ENCODE measurements around the gene ENAH.

ENAH gene

DNA sequence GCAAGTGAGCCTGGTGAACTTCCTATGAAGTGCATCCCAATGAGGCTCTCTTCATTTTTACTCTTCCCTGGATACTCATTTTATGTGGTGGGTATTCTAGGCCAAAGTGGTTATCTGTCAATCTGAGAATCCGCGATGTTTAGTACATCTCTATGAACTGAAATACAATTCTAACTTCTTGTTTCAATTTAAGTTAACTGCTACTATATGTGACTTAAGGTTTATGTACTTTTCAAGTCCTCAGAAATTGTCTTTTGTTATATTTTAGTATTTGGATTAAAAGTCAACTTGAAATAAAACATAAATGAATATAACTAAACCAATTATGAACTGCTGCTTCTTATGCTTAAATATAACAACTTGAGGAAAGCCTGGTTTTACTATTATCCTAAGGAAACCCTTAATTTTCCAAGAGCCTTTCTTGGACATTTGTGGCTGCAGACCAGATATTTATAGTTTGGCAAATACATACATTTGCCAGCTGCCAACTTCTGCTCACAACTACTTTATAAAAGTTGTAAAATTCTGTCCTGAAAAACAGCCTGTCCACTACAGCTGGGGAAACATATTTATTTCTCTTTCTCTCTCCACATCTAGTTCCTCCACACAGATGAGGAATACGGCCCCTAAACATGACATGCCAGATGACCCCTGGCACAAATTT is 60.4 kb downstream of the ENAH start:
- DNase-seq: no peak
- Mint-ChIP-seq H3K27ac (no peak overlapping the region), H3K4me3 (no peak overlapping the region), H3K9me3 (no peaks in the 10 kb centered on the region), H3K4me1 (ENCODE audit: low read depth) (no peaks in the 10 kb centered on the region), H3K27me3 (no peaks in the 10 kb centered on the region), H3K36me3 (ENCODE audit: low read depth) (no peaks in the 10 kb centered on the region)

- Mint-ChIP-seq H3K9me3 (no peaks in the 10 kb centered on the region), H3K4me3 (no peak overlapping the region), H3K27me3 (peaks cover 10% of the 10 kb centered on the region), H3K27ac (no peak overlapping the region), H3K4me1 (ENCODE audit: low read depth) (no peaks in the 10 kb centered on the region), H3K36me3 (ENCODE audit: low read depth) (no peaks in the 10 kb centered on the region)
- no peak for DNase-seq
These were observed 65.6 kb downstream of the ENAH start for GRCh38 chr1:225587310-225587709.

GRCh38 chr1:225581186-225581585 is 71.7 kb downstream of the ENAH start:
- no peaks in the 10 kb centered on the region for H3K9me3 Mint-ChIP-seq
- H3K4me3 Mint-ChIP-seq: no peak overlapping the region
- H3K27me3 Mint-ChIP-seq: peaks cover 24% of the 10 kb centered on the region
- DNase-seq: no peak
- peaks cover 3% of the 10 kb centered on the region for H3K4me1 Mint-ChIP-seq (ENCODE audit: low read depth)
- no peak overlapping the region for H3K27ac Mint-ChIP-seq
- H3K36me3 Mint-ChIP-seq (ENCODE audit: low read depth): no peaks in the 10 kb centered on the region

DNA sequence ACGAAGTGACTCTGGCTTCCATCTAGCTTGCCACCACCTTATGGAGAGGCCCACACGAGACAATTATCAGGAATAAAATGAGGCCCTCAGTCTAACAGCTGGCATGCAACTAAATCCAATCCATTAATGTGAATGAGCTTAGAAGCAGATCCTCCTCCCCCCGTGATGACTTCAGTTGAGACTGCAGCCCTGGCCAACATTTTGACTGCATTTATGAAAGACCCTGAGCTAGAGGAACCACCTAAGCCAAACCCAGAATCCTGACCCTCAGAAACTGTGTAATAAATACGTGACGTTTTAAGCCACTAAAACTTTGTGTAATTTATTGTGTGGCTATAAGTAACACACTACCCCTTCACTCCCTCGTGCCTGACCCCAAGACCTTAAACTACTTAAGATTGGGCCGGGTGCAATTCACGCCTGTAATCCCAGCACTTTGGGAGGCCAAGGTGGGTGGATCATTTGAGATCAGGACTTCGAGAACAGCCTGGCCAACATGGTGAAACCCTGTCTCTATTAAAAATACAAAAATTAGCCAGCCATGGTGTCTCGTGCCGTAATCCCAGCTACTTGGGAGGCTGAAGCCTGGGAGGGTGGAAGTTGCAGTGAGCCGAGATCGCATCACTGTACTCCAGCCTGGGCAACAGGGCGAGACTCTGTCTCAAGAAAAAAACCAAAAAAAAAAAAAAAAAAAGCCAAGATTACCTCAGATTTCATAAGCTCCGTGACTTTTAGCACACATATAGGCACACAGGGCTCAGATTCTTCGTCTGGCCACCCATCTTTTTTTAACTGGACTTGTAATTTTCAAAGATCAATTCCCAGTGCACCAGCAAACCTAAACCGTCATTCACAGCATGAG is 72.5 kb downstream of the ENAH start:
- Mint-ChIP-seq H3K4me1 (ENCODE audit: low read depth) (peaks cover 4% of the 10 kb centered on the region), H3K36me3 (ENCODE audit: low read depth) (no peaks in the 10 kb centered on the region), H3K27ac (no peak overlapping the region), H3K27me3 (peaks cover 24% of the 10 kb centered on the region), H3K4me3 (no peak overlapping the region), H3K9me3 (no peaks in the 10 kb centered on the region)
- DNase-seq: no peak

DNA sequence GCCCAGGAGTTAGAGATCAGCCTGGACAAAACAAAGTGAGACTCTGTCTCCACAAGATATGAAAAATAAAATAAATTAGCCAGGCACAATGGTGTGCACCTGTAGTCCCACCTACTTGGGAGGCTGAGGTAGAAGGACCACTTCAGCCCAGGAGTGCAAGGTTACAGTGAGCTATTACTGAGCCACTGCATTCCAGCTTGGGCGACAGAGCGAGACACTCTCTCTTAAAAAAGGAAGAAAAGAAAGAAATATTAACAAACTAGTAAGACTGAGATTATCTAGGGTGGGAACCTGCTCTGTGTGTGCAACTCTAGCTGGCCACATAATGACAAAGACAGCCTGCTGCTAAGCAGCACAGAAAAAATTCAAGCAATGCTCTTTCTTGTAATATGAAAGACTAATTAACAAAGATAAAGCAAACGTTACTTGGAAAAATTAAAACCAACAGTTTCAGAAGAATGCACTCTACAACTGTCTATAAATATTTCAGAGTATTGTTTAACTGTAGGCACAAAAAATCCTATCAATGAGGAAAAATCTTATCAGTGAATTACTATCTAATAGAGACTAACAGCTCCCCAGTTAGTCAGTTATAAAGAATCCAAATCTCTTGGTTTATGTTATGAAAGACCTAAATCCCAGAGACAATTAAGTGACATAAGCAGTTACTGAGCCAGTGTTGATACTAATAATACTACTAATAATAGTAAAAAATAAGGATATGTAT is 74.5 kb downstream of the ENAH start:
- H3K4me1 Mint-ChIP-seq (ENCODE audit: low read depth): peaks cover 4% of the 10 kb centered on the region
- peaks cover 19% of the 10 kb centered on the region for H3K27me3 Mint-ChIP-seq
- H3K27ac Mint-ChIP-seq: no peak overlapping the region
- H3K9me3 Mint-ChIP-seq: no peaks in the 10 kb centered on the region
- DNase-seq: no peak
- H3K4me3 Mint-ChIP-seq: no peak overlapping the region
- no peaks in the 10 kb centered on the region for H3K36me3 Mint-ChIP-seq (ENCODE audit: low read depth)

DNA sequence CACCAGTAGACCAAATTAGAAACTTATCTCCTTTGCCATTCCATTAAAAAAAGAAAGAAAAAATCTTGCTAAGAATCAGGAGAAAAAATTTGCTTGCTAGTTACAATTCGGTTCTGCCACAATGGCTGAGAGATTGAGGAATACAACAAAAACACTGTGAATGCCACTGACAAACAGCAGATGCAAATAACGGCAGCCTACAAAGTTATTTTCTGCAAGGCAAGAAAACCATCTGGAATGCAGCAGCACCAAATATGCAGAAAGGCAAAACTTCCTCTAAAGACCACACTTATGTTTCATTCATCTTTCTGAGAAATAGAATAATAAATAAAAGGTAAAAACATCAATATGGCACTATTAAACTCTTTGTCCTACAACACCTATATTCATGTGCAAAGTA is 75.7 kb downstream of the ENAH start:
- peaks cover 14% of the 10 kb centered on the region for H3K27me3 Mint-ChIP-seq
- no peak for DNase-seq
- H3K27ac Mint-ChIP-seq: no peak overlapping the region
- no peaks in the 10 kb centered on the region for H3K9me3 Mint-ChIP-seq
- peaks cover 4% of the 10 kb centered on the region for H3K4me1 Mint-ChIP-seq (ENCODE audit: low read depth)
- H3K36me3 Mint-ChIP-seq (ENCODE audit: low read depth): no peaks in the 10 kb centered on the region
- no peak overlapping the region for H3K4me3 Mint-ChIP-seq

DNA sequence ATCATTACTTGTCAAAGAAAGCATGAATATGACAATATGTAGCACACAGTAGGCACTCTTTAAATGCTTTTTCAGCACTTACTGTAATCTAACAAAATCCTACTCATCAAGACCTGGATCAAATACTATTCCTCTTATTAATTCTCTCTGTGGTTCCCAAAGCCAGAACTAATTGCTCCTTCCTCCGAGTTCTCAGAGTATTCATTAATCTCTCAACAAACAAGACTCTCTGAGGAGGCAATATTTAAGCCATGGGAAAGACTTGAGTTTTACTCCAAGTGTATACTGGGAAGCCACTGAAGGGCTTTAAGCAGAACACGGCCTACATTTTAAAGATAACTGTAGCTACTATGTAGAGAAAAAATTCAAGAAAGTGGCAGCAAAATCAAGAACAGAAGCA is 79.7 kb downstream of the ENAH start:
- Mint-ChIP-seq H3K27ac (no peak overlapping the region), H3K27me3 (no peaks in the 10 kb centered on the region), H3K4me1 (ENCODE audit: low read depth) (peaks cover 4% of the 10 kb centered on the region), H3K36me3 (ENCODE audit: low read depth) (no peaks in the 10 kb centered on the region), H3K9me3 (no peaks in the 10 kb centered on the region), H3K4me3 (no peak overlapping the region)
- DNase-seq: no peak

- Mint-ChIP-seq H3K4me1 (ENCODE audit: low read depth) (peaks cover 4% of the 10 kb centered on the region), H3K4me3 (no peak overlapping the region), H3K9me3 (no peaks in the 10 kb centered on the region), H3K36me3 (ENCODE audit: low read depth) (no peaks in the 10 kb centered on the region), H3K27me3 (no peaks in the 10 kb centered on the region), H3K27ac (no peak overlapping the region)
- DNase-seq: no peak
These were observed 80.5 kb downstream of the ENAH start for GRCh38 chr1:225572422-225572821.

DNA sequence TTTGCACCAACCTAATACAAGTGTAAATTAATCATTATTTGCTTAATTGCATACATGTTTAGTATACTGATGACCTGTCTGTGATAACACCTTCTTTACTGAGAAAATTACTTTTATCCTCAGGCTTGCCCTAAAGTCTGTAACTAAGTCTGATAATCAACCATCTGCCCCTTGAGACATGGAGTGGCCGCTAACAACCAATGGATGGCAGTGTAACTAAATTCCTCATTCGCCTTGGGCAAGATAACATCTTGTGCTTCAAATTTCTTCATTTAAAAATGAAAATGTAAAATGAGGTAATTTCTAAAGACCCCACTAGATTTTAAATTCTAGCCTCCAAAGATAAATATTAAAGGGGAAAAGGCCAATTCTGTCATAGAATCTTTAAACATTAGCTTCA is 85.1 kb downstream of the ENAH start:
- no peak for DNase-seq
- no peaks in the 10 kb centered on the region for H3K4me1 Mint-ChIP-seq (ENCODE audit: low read depth)
- no peaks in the 10 kb centered on the region for H3K36me3 Mint-ChIP-seq (ENCODE audit: low read depth)
- H3K9me3 Mint-ChIP-seq: no peaks in the 10 kb centered on the region
- peaks cover 3% of the 10 kb centered on the region for H3K27me3 Mint-ChIP-seq
- no peak overlapping the region for H3K4me3 Mint-ChIP-seq
- no peak overlapping the region for H3K27ac Mint-ChIP-seq

DNA sequence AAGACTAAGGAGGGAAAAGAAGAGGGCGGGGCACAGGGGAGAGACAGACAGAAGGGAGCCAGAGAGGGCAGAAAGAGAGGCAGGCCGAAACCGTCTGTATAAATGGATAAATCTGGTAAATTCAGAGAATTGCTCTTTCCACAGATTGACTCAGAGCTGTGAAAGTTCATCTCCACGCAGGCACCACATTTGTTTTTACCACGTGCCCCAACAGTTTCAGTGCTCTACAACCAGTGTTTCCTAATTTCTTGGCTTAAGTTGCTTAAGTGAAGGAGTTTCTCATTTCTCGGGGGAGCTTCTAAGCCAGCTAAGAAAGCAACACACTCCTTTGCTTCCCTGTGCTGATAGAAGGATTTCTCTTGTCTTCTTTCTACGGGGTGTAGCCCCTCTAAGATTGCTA is 87.1 kb downstream of the ENAH start:
- DNase-seq: no peak
- Mint-ChIP-seq H3K9me3 (no peaks in the 10 kb centered on the region), H3K27ac (peak overlapping the region; percentile 48), H3K27me3 (peaks cover 7% of the 10 kb centered on the region), H3K4me3 (no peak overlapping the region), H3K36me3 (ENCODE audit: low read depth) (no peaks in the 10 kb centered on the region), H3K4me1 (ENCODE audit: low read depth) (no peaks in the 10 kb centered on the region)

DNA sequence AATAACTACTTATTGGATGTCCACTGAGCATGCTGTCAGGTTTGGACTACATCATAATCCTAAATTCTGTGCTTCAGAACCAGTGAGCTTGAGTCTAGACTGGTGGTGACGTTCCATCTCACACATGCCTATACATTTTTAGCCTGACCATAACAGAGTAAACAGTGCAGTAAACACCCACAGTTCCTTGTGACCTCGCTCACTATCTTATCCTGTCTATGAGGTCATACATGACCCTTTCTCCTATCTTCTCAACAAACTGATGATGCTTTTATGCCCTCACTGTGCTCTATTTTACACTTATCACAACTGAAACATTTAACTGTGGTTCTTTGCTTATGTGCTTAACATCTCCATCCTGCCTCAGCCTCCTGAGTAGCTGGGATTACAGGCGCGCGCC is 91.2 kb downstream of the ENAH start:
- Mint-ChIP-seq H3K27ac (no peak overlapping the region), H3K4me1 (ENCODE audit: low read depth) (no peaks in the 10 kb centered on the region), H3K9me3 (peaks cover 1% of the 10 kb centered on the region), H3K36me3 (ENCODE audit: low read depth) (no peaks in the 10 kb centered on the region), H3K4me3 (no peak overlapping the region), H3K27me3 (peaks cover 13% of the 10 kb centered on the region)
- no peak for DNase-seq

DNA sequence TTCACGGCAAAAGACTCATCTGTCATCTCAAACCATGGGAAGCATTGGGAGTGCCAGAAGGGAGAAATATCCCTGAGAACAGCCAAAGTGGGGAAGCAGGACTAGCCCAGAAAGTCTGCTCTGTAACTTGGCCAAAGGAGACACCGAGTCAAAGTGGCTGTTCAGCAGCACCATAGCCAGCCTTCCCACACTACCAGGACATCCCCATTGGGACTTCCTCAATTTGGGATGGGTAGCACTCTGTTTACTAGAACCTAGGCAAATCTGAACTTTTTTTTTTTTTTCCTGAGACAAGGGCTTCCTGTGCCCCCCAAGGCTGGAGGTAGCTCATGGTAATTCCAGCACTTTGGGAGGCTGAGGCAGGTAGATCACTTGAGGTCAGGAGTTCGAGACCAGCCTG is 93.0 kb downstream of the ENAH start:
- Mint-ChIP-seq H3K27ac (no peak overlapping the region), H3K36me3 (ENCODE audit: low read depth) (no peaks in the 10 kb centered on the region), H3K27me3 (peaks cover 10% of the 10 kb centered on the region), H3K4me3 (no peak overlapping the region), H3K4me1 (ENCODE audit: low read depth) (no peaks in the 10 kb centered on the region), H3K9me3 (peaks cover 2% of the 10 kb centered on the region)
- no peak for DNase-seq

GRCh38 chr1:225559326-225559725 is 93.6 kb downstream of the ENAH start:
- DNase-seq: no peak
- no peaks in the 10 kb centered on the region for H3K4me1 Mint-ChIP-seq (ENCODE audit: low read depth)
- H3K9me3 Mint-ChIP-seq: peaks cover 2% of the 10 kb centered on the region
- H3K4me3 Mint-ChIP-seq: no peak overlapping the region
- peaks cover 10% of the 10 kb centered on the region for H3K27me3 Mint-ChIP-seq
- no peaks in the 10 kb centered on the region for H3K36me3 Mint-ChIP-seq (ENCODE audit: low read depth)
- no peak overlapping the region for H3K27ac Mint-ChIP-seq

GRCh38 chr1:225556694-225557093 is 96.2 kb downstream of the ENAH start:
- Mint-ChIP-seq H3K27me3 (peaks cover 7% of the 10 kb centered on the region), H3K36me3 (ENCODE audit: low read depth) (no peaks in the 10 kb centered on the region), H3K27ac (no peak overlapping the region), H3K4me3 (no peak overlapping the region), H3K9me3 (peaks cover 2% of the 10 kb centered on the region), H3K4me1 (ENCODE audit: low read depth) (no peaks in the 10 kb centered on the region)
- no peak for DNase-seq

- H3K4me3 Mint-ChIP-seq: no peak overlapping the region
- no peaks in the 10 kb centered on the region for H3K36me3 Mint-ChIP-seq (ENCODE audit: low read depth)
- H3K4me1 Mint-ChIP-seq (ENCODE audit: low read depth): no peaks in the 10 kb centered on the region
- no peak overlapping the region for H3K27ac Mint-ChIP-seq
- H3K9me3 Mint-ChIP-seq: peaks cover 2% of the 10 kb centered on the region
- no peak for DNase-seq
- peaks cover 6% of the 10 kb centered on the region for H3K27me3 Mint-ChIP-seq
These were observed 97.1 kb downstream of the ENAH start for GRCh38 chr1:225555821-225556220.
